Naive thymus-derived CD4-positive, alpha-beta T cell (primary cell): Measurements from ENCODE around the gene NKD1. TPM values are rescaled to one million over a fixed set of nuclear protein-coding genes. Genes with fewer than 3 reads are reported as not detected.
A peak's percentile ranks its signal among the peaks of the same experiment; 100 is the strongest.

Experiments
- ATAC-seq: fragments of 150-1000 bp; cut with Tn5 transposase; 2 replicates; pipeline ENCODE4 v1.10.0; 2021; ENCODE audit warnings: mild to moderate bottlenecking, moderate library complexity
- CTCF ChIA-PET: fragments of 350-600 bp; sonication (Branson Sonifier 250); formaldehyde crosslinking; loops from one replicate; lab custom pipeline; 2021; ENCODE audit warnings: antibody characterized with exemption; lab: Charles Lee
- POLR2A ChIA-PET: fragments of 350-600 bp; sonication (Branson Sonifier 250); formaldehyde crosslinking; loops from one replicate; lab custom pipeline; 2021; ENCODE audit warnings: antibody characterized with exemption, inconsistent platforms; lab: Charles Lee
- DNase-seq, 9 donors: peaks; one replicate each; pipeline versions ENCODE4 v3.0.0 to v3.0.0-alpha.2; 2020 to 2022; ENCODE audit warnings: mixed read lengths in 1 of 9
- H3K27ac ChIP-seq: one replicate; pipeline ENCODE4 v1.7.0; 2013; ENCODE audit warnings: mild to moderate bottlenecking, low read depth, low read length, moderate library complexity
- H3K27me3 ChIP-seq, 2 donors: one replicate each; pipeline ENCODE4 v1.7.0; 2013; ENCODE audit warnings: low read length in 2 of 2, mild to moderate bottlenecking in 2 of 2, moderate library complexity in 2 of 2; ENCODE audit not compliant: control insufficient read depth in 2 of 2, insufficient read depth in 2 of 2
- H3K36me3 ChIP-seq, 3 experiments: 1 replicate in 2 of 3; 2 replicates in 1 of 3; pipeline ENCODE4 v1.7.0; 2013; ENCODE audit warnings: low read length in 3 of 3, mild to moderate bottlenecking in 3 of 3, moderate library complexity in 1 of 3; ENCODE audit not compliant: insufficient read depth in 3 of 3, control insufficient read depth in 2 of 3
- H3K4me1 ChIP-seq, 2 donors: one replicate each; pipeline ENCODE4 v1.7.0; 2013; ENCODE audit warnings: low read length in 2 of 2, mild to moderate bottlenecking in 2 of 2, moderate library complexity in 1 of 2; ENCODE audit not compliant: control insufficient read depth in 2 of 2, insufficient read depth in 2 of 2
- H3K4me3 ChIP-seq: 2 replicates; pipeline ENCODE4 v1.7.0; 2013; ENCODE audit warnings: mild to moderate bottlenecking, low read length
- H3K9me3 ChIP-seq, 3 experiments: 1 replicate in 2 of 3; 2 replicates in 1 of 3; pipeline ENCODE4 v1.7.0; 2013; ENCODE audit warnings: low read length in 3 of 3; ENCODE audit not compliant: control insufficient read depth in 2 of 3
- H3K27ac Mint-ChIP-seq, 9 donors: one replicate each; pipeline ENCODE4 v1.8.0; 2020 to 2022; ENCODE audit warnings: mixed read lengths in 9 of 9, mild to moderate bottlenecking in 8 of 9, moderate library complexity in 5 of 9, inconsistent platforms in 2 of 9
- H3K27me3 Mint-ChIP-seq, 5 donors: one replicate each; pipeline ENCODE4 v1.8.0; 2021 to 2022; ENCODE audit warnings: mixed read lengths in 5 of 5, mild to moderate bottlenecking in 1 of 5
- H3K36me3 Mint-ChIP-seq, 5 donors: one replicate each; pipeline ENCODE4 v1.8.0; 2020 to 2022; ENCODE audit warnings: mixed read lengths in 5 of 5, mild to moderate bottlenecking in 3 of 5, inconsistent platforms in 1 of 5
- H3K4me1 Mint-ChIP-seq, 7 donors: one replicate each; pipeline ENCODE4 v1.8.0; 2020 to 2022; ENCODE audit warnings: mixed read lengths in 7 of 7, mild to moderate bottlenecking in 3 of 7, inconsistent platforms in 1 of 7
- H3K4me3 Mint-ChIP-seq, 10 donors: one replicate each; pipeline ENCODE4 v1.8.0; 2020 to 2022; ENCODE audit warnings: mild to moderate bottlenecking in 10 of 10, mixed read lengths in 10 of 10, moderate library complexity in 6 of 10, inconsistent platforms in 2 of 10
- H3K9me3 Mint-ChIP-seq, 11 donors: one replicate each; pipeline ENCODE4 v1.8.0; 2020 to 2022; ENCODE audit warnings: mixed read lengths in 11 of 11, mild to moderate bottlenecking in 4 of 11, inconsistent platforms in 1 of 11, moderate library complexity in 1 of 11
- intact Hi-C, 2 donors: fragments of 100-400 bp; cut with micrococcal nuclease; formaldehyde crosslinking; loops; one replicate each; pipeline ENCODE4 v1.15.1; 2023
- polyA plus RNA-seq, 2 donors: library from polyadenylated mRNA; unstranded; fragments of 300-500 nt; fragmentation: Illumina TruSeq; gene quantifications; one replicate each; pipeline ENCODE4 v1.2.3, GENCODE V29; 2021
- total RNA-seq, 6 experiments: library from RNA in 5 of 6; stranded (reverse) in 5 of 6; gene quantifications; 1 replicate in 5 of 6; 2 replicates in 1 of 6; pipeline ENCODE4 v1.2.3 and lab custom pipeline; 2021 to 2026

The NKD1 gene
- total and polyA plus RNA-seq, 7 experiments from 2014 or later, result 0.36 to 7.9 (median 5.0) TPM

GRCh38 chr16:50601341-50601740 lies 53.1 kb downstream of the NKD1 start:
- no peak overlapping the region for H3K4me3 ChIP-seq
- peaks cover 13 to 35% of the 10 kb centered on the region in 2 donors for H3K4me1 ChIP-seq
- ATAC-seq (no peak), DNase-seq (no peak)
- CTCF ChIA-PET, result interaction anchor here (1.0 kb wide), 1 partner anchor 13 kb away, joined by 3 read pairs; no protein-coding TSS in a partner anchor
- no peak overlapping the region for H3K27ac ChIP-seq
- H3K36me3 ChIP-seq, result no peaks in the 10 kb centered on the region
- intact Hi-C loops, result no loop called here
- peaks cover 14 to 68% (median 47%) of the 10 kb centered on the region in 7 donors for H3K4me1 Mint-ChIP-seq
- H3K27me3 Mint-ChIP-seq, result no peaks in the 10 kb centered on the region
- no peaks in the 10 kb centered on the region for H3K9me3 ChIP-seq
- H3K27ac Mint-ChIP-seq, result peak overlapping the region in 2 of 9 donors; percentile 41 to 96
- H3K27me3 ChIP-seq, result no peaks in the 10 kb centered on the region
- H3K9me3 Mint-ChIP-seq, result no peaks in the 10 kb centered on the region
- H3K36me3 Mint-ChIP-seq, result no peaks in the 10 kb centered on the region
- peak overlapping the region in 1 of 10 donors; percentile 46 for H3K4me3 Mint-ChIP-seq
- POLR2A ChIA-PET, result no interaction called here

- Mint-ChIP-seq H3K4me3 (peak overlapping the region in 9 of 10 donors; percentile 46 to 79 (median 68)), H3K4me1 (peaks cover 14 to 60% (median 47%) of the 10 kb centered on the region in 7 donors), H3K36me3 (no peaks in the 10 kb centered on the region), H3K27ac (peak overlapping the region in 8 of 9 donors; percentile 78 to 96 (median 82)), H3K27me3 (no peaks in the 10 kb centered on the region), H3K9me3 (no peaks in the 10 kb centered on the region)
- Histone ChIP-seq H3K36me3 (no peaks in the 10 kb centered on the region), H3K27ac (peak overlapping the region; percentile 48), H3K4me1 (peaks cover 13 to 35% of the 10 kb centered on the region in 2 donors), H3K4me3 (no peak overlapping the region), H3K9me3 (no peaks in the 10 kb centered on the region), H3K27me3 (no peaks in the 10 kb centered on the region)
- ChIA-PET POLR2A (no interaction called here), CTCF (interaction anchor here (1.0 kb wide), 1 partner anchor 14 kb away, joined by 3 read pairs; no protein-coding TSS in a partner anchor)
- ATAC-seq (no peak), DNase-seq (no peak)
- intact Hi-C loops, result loop anchor here in 1 of 2 donors (1.0 to 2.0 kb wide), 3 partner anchors 13 to 55 kb away; no protein-coding TSS in a partner anchor
Observed at GRCh38 chr16:50602126-50602525, 53.9 kb downstream of the NKD1 start.

GRCh38 chr16:50602531-50603205 lies 54.5 kb downstream of the NKD1 start:
- Histone ChIP-seq H3K4me1 (peaks cover 13 to 35% of the 10 kb centered on the region in 2 donors), H3K27ac (peak overlapping the region; percentile 48), H3K27me3 (no peaks in the 10 kb centered on the region), H3K4me3 (no peak overlapping the region), H3K9me3 (no peaks in the 10 kb centered on the region), H3K36me3 (no peaks in the 10 kb centered on the region)
- peak overlapping the region in 8 of 9 donors; percentile 78 to 96 (median 82) for H3K27ac Mint-ChIP-seq
- H3K4me3 Mint-ChIP-seq, result peak overlapping the region in 9 of 10 donors; percentile 46 to 79 (median 68)
- POLR2A ChIA-PET, result interaction anchor here (0.9 to 1.2 kb wide), 2 partner anchors 11 to 25 kb away, joined by 3 to 4 read pairs; no protein-coding TSS in a partner anchor
- DNase-seq (peak in 8 of 9 donors; percentile 18 to 72 (median 64)), ATAC-seq (peak; percentile 95)
- no peaks in the 10 kb centered on the region for H3K36me3 Mint-ChIP-seq
- H3K4me1 Mint-ChIP-seq, result peaks cover 14 to 59% (median 47%) of the 10 kb centered on the region in 7 donors
- intact Hi-C loops, result loop anchor here in 1 of 2 donors (1.0 to 2.0 kb wide), 3 partner anchors 14 to 56 kb away; no protein-coding TSS in a partner anchor
- H3K9me3 Mint-ChIP-seq, result no peaks in the 10 kb centered on the region
- CTCF ChIA-PET, result no interaction called here
- H3K27me3 Mint-ChIP-seq, result no peaks in the 10 kb centered on the region

- Mint-ChIP-seq H3K4me3 (peak overlapping the region in 8 of 10 donors; percentile 49 to 79 (median 68)), H3K27ac (peak overlapping the region in 8 of 9 donors; percentile 78 to 96 (median 82)), H3K4me1 (peaks cover 14 to 59% (median 47%) of the 10 kb centered on the region in 7 donors), H3K9me3 (no peaks in the 10 kb centered on the region), H3K36me3 (no peaks in the 10 kb centered on the region), H3K27me3 (no peaks in the 10 kb centered on the region)
- ATAC-seq (no peak), DNase-seq (no peak)
- ChIA-PET CTCF (no interaction called here), POLR2A (interaction anchor here (0.5 to 1.2 kb wide), 4 partner anchors 10 to 36 kb away, joined by 3 to 4 read pairs (median 4); no protein-coding TSS in a partner anchor)
- Histone ChIP-seq H3K9me3 (no peaks in the 10 kb centered on the region), H3K27me3 (no peaks in the 10 kb centered on the region), H3K4me1 (peaks cover 13 to 35% of the 10 kb centered on the region in 2 donors), H3K4me3 (no peak overlapping the region), H3K27ac (peak overlapping the region; percentile 43), H3K36me3 (peaks cover 0 to 3% (median 0%) of the 10 kb centered on the region in 3 experiments)
- intact Hi-C loops, result loop anchor here in 1 of 2 donors (2.0 kb wide), 2 partner anchors 15 to 57 kb away; no protein-coding TSS in a partner anchor
Observed at GRCh38 chr16:50603206-50604064, 55.2 kb downstream of the NKD1 start.

GRCh38 chr16:50604065-50604418 lies 55.8 kb downstream of the NKD1 start:
- Histone ChIP-seq H3K27ac (no peak overlapping the region), H3K27me3 (no peaks in the 10 kb centered on the region), H3K4me1 (peaks cover 13 to 35% of the 10 kb centered on the region in 2 donors), H3K9me3 (no peaks in the 10 kb centered on the region), H3K4me3 (no peak overlapping the region), H3K36me3 (peaks cover 0 to 7% (median 0%) of the 10 kb centered on the region in 3 experiments)
- peaks cover 14 to 57% (median 46%) of the 10 kb centered on the region in 7 donors for H3K4me1 Mint-ChIP-seq
- ChIA-PET POLR2A (interaction anchor here (0.5 to 0.9 kb wide), 2 partner anchors 20 to 37 kb away, joined by 3 to 4 read pairs; no protein-coding TSS in a partner anchor), CTCF (no interaction called here)
- ATAC-seq (no peak), DNase-seq (no peak)
- H3K9me3 Mint-ChIP-seq, result no peaks in the 10 kb centered on the region
- H3K27ac Mint-ChIP-seq, result peak overlapping the region in 7 of 9 donors; percentile 62 to 96 (median 82)
- peak overlapping the region in 1 of 10 donors; percentile 20 for H3K4me3 Mint-ChIP-seq
- H3K27me3 Mint-ChIP-seq, result no peaks in the 10 kb centered on the region
- intact Hi-C loops, result no loop called here
- H3K36me3 Mint-ChIP-seq, result peaks cover 0 to 2% (median 0%) of the 10 kb centered on the region in 5 donors

- Mint-ChIP-seq H3K4me3 (no peak overlapping the region), H3K27ac (peak overlapping the region in 5 of 9 donors; percentile 62 to 96 (median 82))
Observed at GRCh38 chr16:50604610-50605009, 56.4 kb downstream of the NKD1 start.

More at GRCh38 chr16:50604610-50605009, 56.4 kb downstream of the NKD1 start:
- DNase-seq, result no peak
- intact Hi-C loops, result no loop called here
- Histone ChIP-seq H3K4me3 (no peak overlapping the region), H3K27me3 (no peaks in the 10 kb centered on the region), H3K9me3 (no peaks in the 10 kb centered on the region), H3K27ac (no peak overlapping the region), H3K36me3 (peaks cover 0 to 7% (median 0%) of the 10 kb centered on the region in 3 experiments), H3K4me1 (peaks cover 13 to 35% of the 10 kb centered on the region in 2 donors)
- Mint-ChIP-seq H3K4me1 (peaks cover 14 to 52% (median 41%) of the 10 kb centered on the region in 7 donors), H3K36me3 (peaks cover 0 to 4% (median 0%) of the 10 kb centered on the region in 5 donors), H3K27me3 (no peaks in the 10 kb centered on the region), H3K9me3 (no peaks in the 10 kb centered on the region)
- CTCF ChIA-PET, result no interaction called here
- ATAC-seq, result no peak
- POLR2A ChIA-PET, result no interaction called here
